Measurements from ENCODE around the gene CTSE. TPM values are rescaled to one million over a fixed set of nuclear protein-coding genes. Genes with fewer than 3 reads are reported as not detected.

Gene CTSE
- total and polyA plus RNA-seq, 9 of the 15 experiments (the other 6 are each of a cell fraction or from before 2014, with no cell fraction given), result 0.04 to 0.18 (median 0.09) TPM; not detected in 4

DNA sequence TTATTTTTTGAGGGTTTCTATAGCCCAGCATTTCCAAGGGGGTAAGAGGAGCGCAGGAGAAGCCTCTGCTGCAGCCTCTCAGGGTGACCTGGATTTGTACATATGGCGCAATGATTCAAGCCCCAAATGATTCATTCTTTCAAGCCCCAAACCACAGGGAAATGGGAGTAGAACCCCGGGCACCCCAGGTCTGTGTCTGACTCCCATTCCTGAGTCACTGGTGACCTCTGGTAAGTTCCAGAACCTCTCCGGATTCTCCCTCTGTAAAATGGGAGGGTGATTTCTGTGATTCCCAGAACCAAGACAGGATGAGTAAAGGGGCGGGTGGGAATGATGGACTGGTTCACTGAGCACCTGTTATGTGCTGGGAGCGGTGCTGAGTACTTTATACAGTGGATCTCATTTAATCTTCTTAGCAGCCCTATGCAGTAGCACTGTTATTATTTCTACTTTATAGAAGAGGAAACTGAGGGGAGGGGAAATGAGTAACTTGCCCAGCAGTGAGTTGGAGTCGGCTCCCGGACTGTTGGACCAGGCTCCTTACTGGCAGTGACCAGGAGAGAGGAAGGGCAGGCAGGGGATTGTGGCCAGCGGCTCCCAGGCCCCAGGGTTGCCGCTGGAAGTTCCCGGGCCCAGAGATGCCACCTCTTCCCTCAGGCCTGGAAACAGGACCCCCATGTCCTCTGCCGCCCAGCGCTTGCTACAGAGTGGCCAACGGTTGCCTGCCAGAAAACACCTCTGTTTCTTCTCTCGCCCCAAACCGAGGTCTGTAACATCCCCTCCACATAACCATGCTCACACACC lies 60.1 kb downstream of the CTSE start:
- no TSS peak for BruUV-seq (replicated peaks)
- H3K4me3 ChIP-seq, result no peak overlapping the region
- no peaks in the 10 kb centered on the region for H3K9me1 ChIP-seq (ENCODE audit: control insufficient read depth, insufficient read depth, low read length)
- H3K9me3 ChIP-seq (replicated peaks; ENCODE audit: control insufficient read depth, insufficient read depth, low read depth, low read length), result no peaks in the 10 kb centered on the region
- TF ChIP-seq CEBPG (CRISPR knock-in tag; IDR thresholded peaks at IDR 0.05) (no peak), CEBPG (tag; conservative IDR thresholded peaks at IDR 0.05 in 1 of 2, IDR thresholded peaks at IDR 0.05 in 1 of 2) (peak; percentile 38 to 84; a peak in 3 of 4 replicates), FOSL1 (tag; conservative IDR thresholded peaks at IDR 0.05) (peak; percentile 61)
- TF ChIP-seq, protein P1, sequence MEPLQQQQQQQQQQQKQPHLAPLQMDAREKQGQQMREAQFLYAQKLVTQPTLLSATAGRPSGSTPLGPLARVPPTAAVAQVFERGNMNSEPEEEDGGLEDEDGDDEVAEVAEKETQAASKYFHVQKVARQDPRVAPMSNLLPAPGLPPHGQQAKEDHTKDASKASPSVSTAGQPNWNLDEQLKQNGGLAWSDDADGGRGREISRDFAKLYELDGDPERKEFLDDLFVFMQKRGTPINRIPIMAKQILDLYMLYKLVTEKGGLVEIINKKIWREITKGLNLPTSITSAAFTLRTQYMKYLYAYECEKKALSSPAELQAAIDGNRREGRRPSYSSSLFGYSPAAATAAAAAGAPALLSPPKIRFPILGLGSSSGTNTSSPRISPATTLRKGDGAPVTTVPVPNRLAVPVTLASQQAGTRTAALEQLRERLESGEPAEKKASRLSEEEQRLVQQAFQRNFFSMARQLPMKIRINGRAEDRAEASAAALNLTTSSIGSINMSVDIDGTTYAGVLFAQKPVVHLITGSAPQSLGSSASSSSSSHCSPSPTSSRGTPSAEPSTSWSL (CRISPR knock-in tag; IDR thresholded peaks at IDR 0.05; ENCODE audit: borderline replicate concordance), result no peak
- FAIRE-seq (no peak), DNase-seq (ENCODE audit: extremely low read depth in 1 of 4, low spot score in 3 of 4) (no peak), ATAC-seq (no peak)
- intact Hi-C loops (cut with micrococcal nuclease) (no loop called here), in situ Hi-C loops (cut with MboI) (no loop called here)
- ChIA-PET CTCF (ENCODE audit: low intra/inter-chr PET ratio) (no interaction called here), POLR2A (interaction anchor here (0.6 to 0.7 kb wide), 4 partner anchors 36 to 921 kb away, joined by 3 to 4 read pairs (median 3); no protein-coding TSS in a partner anchor)
- H3K36me3 ChIP-seq (ENCODE audit: control insufficient read depth, insufficient read depth, low read length), result no peaks in the 10 kb centered on the region
- H3K27ac ChIP-seq (ENCODE audit: extremely low read depth, low read depth, low read length), result no peak overlapping the region
- no peaks in the 10 kb centered on the region for H3K79me2 ChIP-seq (ENCODE audit: control insufficient read depth, insufficient read depth, low read length)
- H3K4me2 ChIP-seq (ENCODE audit: insufficient read depth, low read length), result no peak overlapping the region
- H3K27me3 ChIP-seq (ENCODE audit: control insufficient read depth in 2 of 2, insufficient read depth in 2 of 2, low read length in 2 of 2), result peaks cover 23 to 82% of the 10 kb centered on the region in 2 experiments
- no peak overlapping the region for H2AFZ ChIP-seq (ENCODE audit: low read depth, low read length)
- 4% methylated on average over 16 of the region's 16 CpGs for WGBS (ENCODE audit: insufficient coverage, low coverage, missing lambda C conversion rate)
- no peaks in the 10 kb centered on the region for H3K4me1 ChIP-seq (replicated peaks in 1 of 2; ENCODE audit: control insufficient read depth in 2 of 2, insufficient read depth in 2 of 2, low read length in 2 of 2)
- peaks cover 13% of the 10 kb centered on the region for H4K20me1 ChIP-seq (replicated peaks; ENCODE audit: control insufficient read depth, insufficient read depth, low read length)
- no peak overlapping the region for H3K9ac ChIP-seq (ENCODE audit: insufficient read depth in 1 of 2, low read depth in 2 of 2, low read length in 2 of 2)
